ENCODE measurements around the gene GGNBP2. TPM values are rescaled to one million over a fixed set of nuclear protein-coding genes. Genes with fewer than 3 reads are reported as not detected.

GGNBP2 gene
- total RNA-seq, 1 donor from 2014 or later, result 108 TPM

GRCh38 chr17:36600465-36600864 lies 55.7 kb downstream of the GGNBP2 start:
- intact Hi-C loops (cut with micrococcal nuclease), result loop anchor here (2.0 to 10.0 kb wide), 2 partner anchors 56 to 344 kb away; partner anchors contain the start of genes AATF and GGNBP2

- intact Hi-C loops (cut with micrococcal nuclease), result loop anchor here (2.0 to 10.0 kb wide), 2 partner anchors 56 to 344 kb away; partner anchors contain the start of genes AATF and GGNBP2
Observed at GRCh38 chr17:36600936-36601302, 56.2 kb downstream of the GGNBP2 start.

- intact Hi-C loops (cut with micrococcal nuclease), result loop anchor here (2.0 to 10.0 kb wide), 3 partner anchors 57 to 343 kb away; partner anchors contain the start of genes AATF, GGNBP2, MYO19 and PIGW
Observed at GRCh38 chr17:36601303-36602029, 56.7 kb downstream of the GGNBP2 start, which contains the start of gene MRM1. Gene MRM1, plus strand, starts transcription at chr17:36601583. Its CDS starts 228 bp downstream, at chr17:36601811.

GRCh38 chr17:36602030-36602748 lies 57.5 kb downstream of the GGNBP2 start:
- intact Hi-C loops (cut with micrococcal nuclease), result loop anchor here (2.0 to 10.0 kb wide), 2 partner anchors 67 to 343 kb away; partner anchors contain the start of genes AATF, MYO19 and PIGW

GRCh38 chr17:36602924-36603384 lies 58.2 kb downstream of the GGNBP2 start:
- intact Hi-C loops (cut with micrococcal nuclease), result loop anchor here (2.0 to 10.0 kb wide), 2 partner anchors 68 to 342 kb away; partner anchors contain the start of genes AATF, MYO19 and PIGW

GRCh38 chr17:36605028-36605427 lies 60.3 kb downstream of the GGNBP2 start:
- intact Hi-C loops (cut with micrococcal nuclease), result loop anchor here (10.0 kb wide), 1 partner anchor 340 kb away; the partner anchor contains the start of gene AATF

- intact Hi-C loops (cut with micrococcal nuclease), result loop anchor here (10.0 kb wide), 1 partner anchor 337 kb away; the partner anchor contains the start of gene AATF
Observed at GRCh38 chr17:36608280-36608679, 63.6 kb downstream of the GGNBP2 start.

GRCh38 chr17:36608794-36609497 lies 64.2 kb downstream of the GGNBP2 start:
- intact Hi-C loops (cut with micrococcal nuclease), result loop anchor here (10.0 kb wide), 1 partner anchor 336 kb away; the partner anchor contains the start of gene AATF

GRCh38 chr17:36609498-36609862 lies 64.8 kb downstream of the GGNBP2 start:
- intact Hi-C loops (cut with micrococcal nuclease), result loop anchor here (10.0 kb wide), 1 partner anchor 335 kb away; the partner anchor contains the start of gene AATF

- intact Hi-C loops (cut with micrococcal nuclease), result no loop called here
Observed at GRCh38 chr17:36610474-36610873, 65.8 kb downstream of the GGNBP2 start.

GRCh38 chr17:36611345-36612072 lies 66.8 kb downstream of the GGNBP2 start:
- intact Hi-C loops (cut with micrococcal nuclease), result no loop called here

GRCh38 chr17:36612323-36612722 lies 67.6 kb downstream of the GGNBP2 start:
- intact Hi-C loops (cut with micrococcal nuclease), result no loop called here

- intact Hi-C loops (cut with micrococcal nuclease), result no loop called here
Observed at GRCh38 chr17:36613155-36613554, 68.4 kb downstream of the GGNBP2 start.

GRCh38 chr17:36614081-36614480 lies 69.4 kb downstream of the GGNBP2 start:
- intact Hi-C loops (cut with micrococcal nuclease), result no loop called here

- intact Hi-C loops (cut with micrococcal nuclease), result no loop called here
Observed at GRCh38 chr17:36614933-36615332, 70.2 kb downstream of the GGNBP2 start.

- intact Hi-C loops (cut with micrococcal nuclease), result no loop called here
Observed at GRCh38 chr17:36616061-36617029, 71.6 kb downstream of the GGNBP2 start.

- intact Hi-C loops (cut with micrococcal nuclease), result no loop called here
Observed at GRCh38 chr17:36617773-36618172, 73.1 kb downstream of the GGNBP2 start.

- intact Hi-C loops (cut with micrococcal nuclease), result no loop called here
Observed at GRCh38 chr17:36623281-36623680, 78.6 kb downstream of the GGNBP2 start.

- intact Hi-C loops (cut with micrococcal nuclease), result no loop called here
Observed at GRCh38 chr17:36625188-36625587, 80.5 kb downstream of the GGNBP2 start.

Measured in T-helper 2 cell treated with Interferon-gamma antibody and Interleukin-4, amounts not matched to agents 100 ng/mL and 5 ng/mL, for 36 hours (primary cell).